DND-41 (cell line): ENCODE measurements around the gene SNRNP200.
A peak's percentile ranks its signal among the peaks of the same experiment; 100 is the strongest.
"Not testable (repeated sequence)": the region's sequence is repeated elsewhere in the genome, so short reads cannot be mapped to it uniquely, and the experiment has no call there.

Source experiments
- ATAC-seq: fragments of 200-7000 bp; cut with Tn5 transposase; 3 replicates; pipeline ENCODE4 v1.9.1; 2021; ENCODE audit warnings: low read depth; ENCODE audit not compliant: insufficient read depth
- DNase-seq: peaks from one replicate; pipeline ENCODE4 v3.0.0-alpha.2; 2020
- H2AFZ ChIP-seq: 2 replicates; pipeline ENCODE4 v1.6.0; 2012; ENCODE audit warnings: low read depth, low read length
- H3K27ac ChIP-seq: 2 replicates; pipeline ENCODE4 v1.5.1; 2012; ENCODE audit warnings: low read length, inconsistent platforms
- H3K27me3 ChIP-seq: fragments of 200-600 bp; sonication (generic); 2 replicates; pipeline ENCODE4 v1.6.0; 2012; ENCODE audit warnings: low read length, mild to moderate bottlenecking, inconsistent platforms; ENCODE audit not compliant: insufficient read depth, poor library complexity
- H3K36me3 ChIP-seq: 2 replicates; pipeline ENCODE4 v1.5.1; 2012; ENCODE audit warnings: low read length, inconsistent platforms; ENCODE audit not compliant: insufficient read depth
- H3K4me1 ChIP-seq: 2 replicates; pipeline ENCODE4 v1.5.1; 2012; ENCODE audit warnings: mild to moderate bottlenecking, low read length; ENCODE audit not compliant: insufficient read depth
- H3K4me2 ChIP-seq: 2 replicates; pipeline ENCODE4 v1.6.0; 2012; ENCODE audit warnings: mild to moderate bottlenecking, moderate library complexity, low read length, inconsistent platforms; ENCODE audit not compliant: insufficient read depth
- H3K4me3 ChIP-seq, 2 experiments: fragments of 200-600 bp in 1 of 2; shearing (Covaris generic) in 1 of 2; 2 replicates each; pipeline ENCODE4 v1.5.1; 2012 to 2016; ENCODE audit warnings: inconsistent platforms in 2 of 2, low read length in 2 of 2, mild to moderate bottlenecking in 2 of 2, low read depth in 1 of 2, moderate library complexity in 1 of 2
- H3K79me2 ChIP-seq: 2 replicates; pipeline ENCODE4 v1.6.0; 2012; ENCODE audit warnings: low read length, inconsistent platforms; ENCODE audit not compliant: insufficient read depth
- H3K9ac ChIP-seq: 2 replicates; pipeline ENCODE4 v1.6.0; 2012; ENCODE audit warnings: low read depth, mild to moderate bottlenecking, inconsistent platforms, low read length, moderate library complexity
- H3K9me3 ChIP-seq: 2 replicates; pipeline ENCODE4 v1.5.1; 2012; ENCODE audit warnings: low read length, moderate library complexity, mild to moderate bottlenecking, inconsistent platforms; ENCODE audit not compliant: insufficient read depth, severe bottlenecking
- H4K20me1 ChIP-seq: 2 replicates; pipeline ENCODE4 v1.6.0; 2012; ENCODE audit warnings: low read length; ENCODE audit not compliant: insufficient read depth
- EZH2 ChIP-seq: IDR thresholded peaks from 3 replicates; pipeline ENCODE4 v1.6.1; 2012; ENCODE audit warnings: borderline replicate concordance, low read depth, mild to moderate bottlenecking, moderate library complexity, low read length, inconsistent platforms; ENCODE audit not compliant: severe bottlenecking
- TF ChIP-seq, protein P1 (sequence below): IDR thresholded peaks from 2 replicates; pipeline ENCODE4 v1.5.1; 2012; ENCODE audit warnings: borderline replicate concordance, low read length, moderate library complexity, mild to moderate bottlenecking; ENCODE audit not compliant: poor library complexity, severe bottlenecking; ENCODE audit errors: extremely low read depth

Gene SNRNP200

GRCh38 chr2:96304606-96305005, 740 bp downstream of the SNRNP200 start:
- Histone ChIP-seq H3K4me1 (peaks cover 49% of the 10 kb centered on the region), H3K27ac (peak overlapping the region; percentile 90), H3K4me3 (peak overlapping the region; percentile 45 to 73), H2AFZ (0 out of 2 replicates have a peak overlapping the region, but pooled peaks have one; percentile 73), H3K4me2 (peak overlapping the region; percentile 71), H3K27me3 (no peaks in the 10 kb centered on the region), H3K9me3 (no peaks in the 10 kb centered on the region), H3K79me2 (peaks cover 65% of the 10 kb centered on the region), H3K36me3 (peaks cover 50% of the 10 kb centered on the region), H3K9ac (peak overlapping the region; percentile 70), H4K20me1 (peaks cover 29% of the 10 kb centered on the region; the same call in 1 of the 2 replicates)
- TF ChIP-seq EZH2 = no peak
- TF ChIP-seq, protein P1, sequence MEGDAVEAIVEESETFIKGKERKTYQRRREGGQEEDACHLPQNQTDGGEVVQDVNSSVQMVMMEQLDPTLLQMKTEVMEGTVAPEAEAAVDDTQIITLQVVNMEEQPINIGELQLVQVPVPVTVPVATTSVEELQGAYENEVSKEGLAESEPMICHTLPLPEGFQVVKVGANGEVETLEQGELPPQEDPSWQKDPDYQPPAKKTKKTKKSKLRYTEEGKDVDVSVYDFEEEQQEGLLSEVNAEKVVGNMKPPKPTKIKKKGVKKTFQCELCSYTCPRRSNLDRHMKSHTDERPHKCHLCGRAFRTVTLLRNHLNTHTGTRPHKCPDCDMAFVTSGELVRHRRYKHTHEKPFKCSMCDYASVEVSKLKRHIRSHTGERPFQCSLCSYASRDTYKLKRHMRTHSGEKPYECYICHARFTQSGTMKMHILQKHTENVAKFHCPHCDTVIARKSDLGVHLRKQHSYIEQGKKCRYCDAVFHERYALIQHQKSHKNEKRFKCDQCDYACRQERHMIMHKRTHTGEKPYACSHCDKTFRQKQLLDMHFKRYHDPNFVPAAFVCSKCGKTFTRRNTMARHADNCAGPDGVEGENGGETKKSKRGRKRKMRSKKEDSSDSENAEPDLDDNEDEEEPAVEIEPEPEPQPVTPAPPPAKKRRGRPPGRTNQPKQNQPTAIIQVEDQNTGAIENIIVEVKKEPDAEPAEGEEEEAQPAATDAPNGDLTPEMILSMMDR = no peak
- DNase-seq (no peak), ATAC-seq (no peak)

DNA sequence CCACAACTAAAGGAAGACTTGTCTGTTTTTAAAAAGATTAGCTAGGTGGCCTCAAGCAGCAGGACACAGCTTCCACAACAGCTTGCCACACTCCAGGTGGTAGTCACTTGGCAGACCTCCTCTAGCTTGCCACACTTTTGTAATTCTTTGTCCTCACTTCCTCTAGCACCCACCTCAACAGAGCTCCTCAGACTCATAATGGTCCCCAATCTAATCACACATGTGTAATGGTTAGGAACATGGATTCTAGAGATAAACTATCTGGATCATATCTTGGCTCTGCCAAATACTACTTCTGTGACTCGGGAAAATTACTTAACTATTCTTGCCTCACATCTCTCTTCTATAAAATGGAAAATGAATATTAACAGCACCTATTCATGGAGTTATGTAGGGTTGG, 3.5 kb downstream of the SNRNP200 start:
- H4K20me1 ChIP-seq = peaks cover 34% of the 10 kb centered on the region; the same call in 1 of the 2 replicates
- H3K9ac ChIP-seq = no peak overlapping the region
- no peak overlapping the region for H3K27ac ChIP-seq
- TF ChIP-seq EZH2 = no peak
- TF ChIP-seq, protein P1 = no peak
- peaks cover 44% of the 10 kb centered on the region for H3K4me1 ChIP-seq
- H3K36me3 ChIP-seq = peaks cover 77% of the 10 kb centered on the region
- H3K4me3 ChIP-seq = no peak overlapping the region
- H3K79me2 ChIP-seq = peaks cover 69% of the 10 kb centered on the region
- DNase-seq = no peak
- H3K4me2 ChIP-seq = peak overlapping the region; percentile 42; the same call in 1 of the 2 replicates
- H3K9me3 ChIP-seq = no peaks in the 10 kb centered on the region
- ATAC-seq = no peak
- no peaks in the 10 kb centered on the region for H3K27me3 ChIP-seq
- H2AFZ ChIP-seq = no peak overlapping the region

DNA sequence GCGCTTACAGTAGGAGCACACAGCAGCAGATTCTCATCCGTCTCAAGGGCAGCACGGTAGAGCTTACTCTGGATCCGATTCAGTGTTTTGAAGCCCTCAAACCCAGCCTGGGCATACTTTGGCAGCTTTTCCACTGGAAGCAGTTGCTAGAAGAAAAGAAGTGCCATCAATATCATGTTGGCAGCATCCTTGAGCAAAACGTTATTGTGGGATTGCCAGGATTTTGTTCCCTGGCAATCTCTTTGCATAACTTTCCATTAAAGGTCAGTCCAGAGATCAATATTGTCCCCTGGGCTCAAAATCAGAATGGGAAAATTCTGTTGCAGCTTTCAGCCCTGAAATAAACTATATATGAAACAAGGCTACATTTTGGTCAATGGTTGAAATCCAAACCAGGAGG, 8.4 kb downstream of the SNRNP200 start:
- DNase-seq = no peak
- no peak overlapping the region for H3K9ac ChIP-seq
- TF ChIP-seq, protein P1 = no peak
- H3K9me3 ChIP-seq = no peaks in the 10 kb centered on the region
- H3K4me2 ChIP-seq = no peak overlapping the region
- H2AFZ ChIP-seq = no peak overlapping the region
- H3K79me2 ChIP-seq = peaks cover 22% of the 10 kb centered on the region
- H3K4me3 ChIP-seq = no peak overlapping the region
- H3K27me3 ChIP-seq = no peaks in the 10 kb centered on the region
- no peak overlapping the region for H3K27ac ChIP-seq
- peaks cover 96% of the 10 kb centered on the region for H3K36me3 ChIP-seq
- no peak for ATAC-seq
- H3K4me1 ChIP-seq = peaks cover 5% of the 10 kb centered on the region
- H4K20me1 ChIP-seq = peaks cover 32% of the 10 kb centered on the region; the same call in 1 of the 2 replicates

- Histone ChIP-seq H4K20me1 (peaks cover 16% of the 10 kb centered on the region), H3K36me3 (peaks cover 96% of the 10 kb centered on the region)
- H2AFZ ChIP-seq, H3K79me2 ChIP-seq, ATAC-seq, H3K9ac ChIP-seq, H3K9me3 ChIP-seq, DNase-seq, H3K4me2 ChIP-seq, H3K27me3 ChIP-seq, H3K27ac ChIP-seq, H3K4me1 ChIP-seq, H3K4me3 ChIP-seq: not testable (repeated sequence)
These were observed 11.1 kb downstream of the SNRNP200 start for GRCh38 chr2:96294271-96294670.
